H9 (cell line): Measurements from ENCODE around the gene KIF9. TPM values are rescaled to one million over a fixed set of nuclear protein-coding genes. Genes with fewer than 3 reads are reported as not detected.

Source experiments
- DNase-seq: peaks from one replicate; pipeline ENCODE4 v3.0.0-alpha.2; 2017
- H2AFZ ChIP-seq: one replicate; pipeline ENCODE4 v1.6.1; 2013; ENCODE audit warnings: mild to moderate bottlenecking, low read length, control low read depth, moderate library complexity
- H2AK5ac ChIP-seq: 2 replicates; pipeline ENCODE4 v1.6.1; 2013; ENCODE audit warnings: low read length, control low read depth, mixed read lengths; ENCODE audit not compliant: insufficient read length
- H2BK120ac ChIP-seq: one replicate; pipeline ENCODE4 v1.6.1; 2013; ENCODE audit warnings: low read depth, mild to moderate bottlenecking, low read length, control low read depth, inconsistent platforms; ENCODE audit not compliant: poor library complexity, severe bottlenecking
- H2BK12ac ChIP-seq: 2 replicates; pipeline ENCODE4 v1.6.1; 2013; ENCODE audit warnings: low read length, control low read depth, mixed read lengths, low read depth; ENCODE audit not compliant: insufficient read length
- H2BK15ac ChIP-seq: 2 replicates; pipeline ENCODE4 v1.6.1; 2013; ENCODE audit warnings: low read depth, low read length, control low read depth
- H2BK20ac ChIP-seq: one replicate; pipeline ENCODE4 v1.6.1; 2013; ENCODE audit warnings: low read depth, mild to moderate bottlenecking, low read length, control low read depth, inconsistent platforms; ENCODE audit not compliant: poor library complexity, severe bottlenecking
- H2BK5ac ChIP-seq: 2 replicates; pipeline ENCODE4 v1.6.1; 2013; ENCODE audit warnings: low read length, control low read depth, mixed read lengths; ENCODE audit not compliant: insufficient read length
- H3K14ac ChIP-seq: 2 replicates; pipeline ENCODE4 v1.6.1; 2013; ENCODE audit warnings: low read length, control low read depth; ENCODE audit not compliant: insufficient read depth
- H3K18ac ChIP-seq: 2 replicates; pipeline ENCODE4 v1.6.1; 2013; ENCODE audit warnings: low read depth, mild to moderate bottlenecking, mixed read lengths, low read length, control low read depth; ENCODE audit not compliant: insufficient read length
- H3K23ac ChIP-seq: 2 replicates; pipeline ENCODE4 v1.6.1; 2013; ENCODE audit warnings: low read length, control low read depth, mixed read lengths, low read depth; ENCODE audit not compliant: insufficient read length
- H3K23me2 ChIP-seq: 2 replicates; pipeline ENCODE4 v1.6.1; 2013; ENCODE audit warnings: low read depth, mild to moderate bottlenecking, mixed read lengths, low read length, control low read depth; ENCODE audit not compliant: insufficient read length, poor library complexity, severe bottlenecking
- H3K27ac ChIP-seq: 2 replicates; pipeline ENCODE4 v1.5.1; 2013; ENCODE audit warnings: low read length, control low read depth, mixed read lengths, low read depth; ENCODE audit not compliant: insufficient read length
- H3K27me3 ChIP-seq: 2 replicates; pipeline ENCODE4 v1.6.1; 2013; ENCODE audit warnings: low read length, control low read depth, inconsistent platforms; ENCODE audit not compliant: insufficient read depth
- H3K4ac ChIP-seq: 2 replicates; pipeline ENCODE4 v1.6.1; 2013; ENCODE audit warnings: low read depth, mild to moderate bottlenecking, control low read depth, inconsistent platforms, low read length, moderate library complexity
- H3K4me1 ChIP-seq: 2 replicates; pipeline ENCODE4 v1.6.1; 2013; ENCODE audit warnings: low read length, control low read depth, inconsistent platforms; ENCODE audit not compliant: insufficient read depth
- H3K4me2 ChIP-seq: 2 replicates; pipeline ENCODE4 v1.6.1; 2013; ENCODE audit warnings: low read length, control low read depth, mixed read lengths; ENCODE audit not compliant: insufficient read length, insufficient read depth
- H3K56ac ChIP-seq: 2 replicates; pipeline ENCODE4 v1.6.1; 2013; ENCODE audit warnings: low read depth, mild to moderate bottlenecking, mixed read lengths, low read length, control low read depth; ENCODE audit not compliant: insufficient read length
- H3K79me1 ChIP-seq: 2 replicates; pipeline ENCODE4 v1.6.1; 2013; ENCODE audit warnings: low read depth, mild to moderate bottlenecking, moderate library complexity, low read length, control low read depth, inconsistent platforms; ENCODE audit not compliant: insufficient read depth, poor library complexity, severe bottlenecking
- H3K79me2 ChIP-seq: 2 replicates; pipeline ENCODE4 v1.6.1; 2013; ENCODE audit warnings: low read length, control low read depth, inconsistent platforms; ENCODE audit not compliant: insufficient read depth
- H3K9ac ChIP-seq: 2 replicates; pipeline ENCODE4 v1.6.1; 2013; ENCODE audit warnings: low read length, control low read depth, mixed read lengths; ENCODE audit not compliant: insufficient read length; ENCODE audit errors: extremely low read depth
- H3K9me3 ChIP-seq: one replicate; pipeline ENCODE4 v1.6.1; 2013; ENCODE audit warnings: low read depth, low read length, inconsistent platforms; ENCODE audit not compliant: control insufficient read depth
- H3T11ph ChIP-seq: one replicate; pipeline ENCODE4 v1.6.1; 2013; ENCODE audit warnings: mild to moderate bottlenecking, low read length, control low read depth, inconsistent platforms
- H4K20me1 ChIP-seq: one replicate; pipeline ENCODE4 v1.6.1; 2013; ENCODE audit not compliant: control insufficient read depth, insufficient read length, insufficient read depth
- H4K5ac ChIP-seq: 2 replicates; pipeline ENCODE4 v1.6.1; 2013; ENCODE audit warnings: low read depth, mild to moderate bottlenecking, mixed read lengths, low read length, control low read depth; ENCODE audit not compliant: insufficient read length
- H4K8ac ChIP-seq: replicated peaks from 2 replicates; pipeline ENCODE4 v1.6.1; 2013; ENCODE audit warnings: low read length, control low read depth, mixed read lengths, low read depth; ENCODE audit not compliant: insufficient read length
- H4K91ac ChIP-seq: 2 replicates; pipeline ENCODE4 v1.6.1; 2013; ENCODE audit warnings: low read depth, mild to moderate bottlenecking, moderate library complexity, mixed read lengths, low read length, control low read depth; ENCODE audit not compliant: insufficient read length
- H3K27ac Mint-ChIP-seq, 3 experiments: 2 replicates in 2 of 3; 3 replicates in 1 of 3; pipeline ENCODE4 v1.8.0; 2020 to 2021; ENCODE audit warnings: mixed read lengths in 3 of 3, mild to moderate bottlenecking in 1 of 3, moderate library complexity in 1 of 3
- H3K27me3 Mint-ChIP-seq: 2 replicates; pipeline ENCODE4 v1.8.0; 2021; ENCODE audit warnings: low read depth, mild to moderate bottlenecking, moderate library complexity, mixed read lengths
- H3K36me3 Mint-ChIP-seq, 3 experiments: 2 replicates in 2 of 3; 3 replicates in 1 of 3; pipeline ENCODE4 v1.8.0; 2020 to 2021; ENCODE audit warnings: low read depth in 3 of 3, mixed read lengths in 3 of 3; ENCODE audit not compliant: insufficient read depth in 1 of 3
- H3K4me1 Mint-ChIP-seq, 2 experiments: 2 replicates each; pipeline ENCODE4 v1.8.0; 2020; ENCODE audit warnings: mixed read lengths in 2 of 2
- H3K4me3 Mint-ChIP-seq, 2 experiments: 2 replicates in 1 of 2; 3 replicates in 1 of 2; pipeline ENCODE4 v1.8.0; 2020 to 2021; ENCODE audit warnings: mild to moderate bottlenecking in 2 of 2, mixed read lengths in 2 of 2, moderate library complexity in 1 of 2
- H3K9me3 Mint-ChIP-seq, 2 experiments: 2 replicates in 1 of 2; 3 replicates in 1 of 2; pipeline ENCODE4 v1.8.0; 2020; ENCODE audit warnings: mild to moderate bottlenecking in 2 of 2, mixed read lengths in 2 of 2, moderate library complexity in 1 of 2
- CTCF ChIP-seq: fragments of 200-600 bp; sonication (generic); conservative IDR thresholded peaks from 3 replicates; pipeline ENCODE4 v1.8.0; 2021; ENCODE audit warnings: antibody characterized with exemption, mild to moderate bottlenecking
- WGBS: extraction: QIAGEN DNeasy Blood & Tissue Kit; methylation state at CpG from one replicate; pipeline ENCODE4 v1.1.7; 2013; ENCODE audit warnings: missing lambda C conversion rate, low lambda C conversion rate, mixed read lengths; ENCODE audit not compliant: insufficient read length; ENCODE audit errors: extremely low coverage; 5-methylcytosine and 5-hydroxymethylcytosine counted together
- total RNA-seq: library from RNA; stranded (reverse); gene quantifications from 2 replicates; pipeline ENCODE4 v1.2.1, GENCODE V29; 2021

KIF9 gene
- total RNA-seq, 1 experiment from 2014 or later = 8.4 TPM

GRCh38 chr3:47261301-47261700 lies 21.3 kb downstream of the KIF9 start:
- Histone ChIP-seq H2BK15ac (no peak overlapping the region), H3K56ac (no peak overlapping the region), H2AK5ac (no peak overlapping the region), H3K79me2 (no peaks in the 10 kb centered on the region), H3K18ac (no peak overlapping the region), H2AFZ (no peak overlapping the region), H4K8ac (no peak overlapping the region), H4K20me1 (no peaks in the 10 kb centered on the region), H3K79me1 (no peaks in the 10 kb centered on the region), H3K4ac (no peak overlapping the region), H2BK12ac (no peak overlapping the region), H3K23ac (no peak overlapping the region), H2BK5ac (no peak overlapping the region), H3K27ac (no peak overlapping the region), H3T11ph (no peak overlapping the region), H3K9ac (no peak overlapping the region), H3K4me1 (no peaks in the 10 kb centered on the region), H4K5ac (no peak overlapping the region), H2BK120ac (no peak overlapping the region), H3K27me3 (no peaks in the 10 kb centered on the region), H4K91ac (no peak overlapping the region), H3K23me2 (no peaks in the 10 kb centered on the region), H3K14ac (no peak overlapping the region), H3K9me3 (no peaks in the 10 kb centered on the region), H2BK20ac (no peak overlapping the region), H3K4me2 (no peak overlapping the region)
- Mint-ChIP-seq H3K4me3 (no peak overlapping the region), H3K9me3 (no peaks in the 10 kb centered on the region; a peak in 1 of 5 replicates), H3K36me3 (no peaks in the 10 kb centered on the region), H3K27ac (peak overlapping the region in 2 of 3 experiments; percentile 33 to 88; a peak in 2 of 7 replicates), H3K4me1 (peaks cover 35 to 39% of the 10 kb centered on the region in 2 experiments), H3K27me3 (no peaks in the 10 kb centered on the region; the same call in 1 of the 2 replicates)
- no peak for TF ChIP-seq CTCF
- no CpG with 5 or more reads among the region's 3 CpGs for WGBS
- no peak for DNase-seq
